HepG2 (cell line): ENCODE data around the gene ATP9A. TPM values are rescaled to one million over a fixed set of nuclear protein-coding genes. Genes with fewer than 3 reads are reported as not detected.
A peak's percentile ranks its signal among the peaks of the same experiment; 100 is the strongest.

Experiments
- HMGXB3 ChIP-seq: sonication (generic); formaldehyde crosslinking; IDR thresholded peaks from 2 replicates; pipeline ENCODE4 v1.4.0; 2020; ENCODE audit warnings: missing genetic modification reagents, borderline replicate concordance
- HNF4A ChIP-seq: sonication (generic); formaldehyde crosslinking; IDR thresholded peaks from 2 replicates; pipeline ENCODE4 v1.4.0; 2020; ENCODE audit warnings: missing genetic modification reagents
- IKZF4 ChIP-seq: sonication (generic); formaldehyde crosslinking; IDR thresholded peaks from 2 replicates; pipeline ENCODE4 v1.5.1; 2020; ENCODE audit warnings: borderline replicate concordance, mild to moderate bottlenecking, low read depth, missing genetic modification reagents; ENCODE audit errors: not compliant biosample characterization
- KLF13 ChIP-seq: sonication (generic); formaldehyde crosslinking; IDR thresholded peaks from 2 replicates; pipeline ENCODE4 v1.4.0; 2020; ENCODE audit warnings: mild to moderate bottlenecking, missing genetic modification reagents
- NFE2L1 ChIP-seq: sonication (generic); formaldehyde crosslinking; IDR thresholded peaks from 2 replicates; pipeline ENCODE4 v1.4.0; 2020; ENCODE audit warnings: missing genetic modification reagents, mild to moderate bottlenecking, borderline replicate concordance
- NR2F1 ChIP-seq, 2 experiments: fragments of 450-650 bp in 1 of 2; formaldehyde crosslinking in 1 of 2; IDR thresholded peaks; 2 replicates each; pipeline versions ENCODE4 v1.5.0 to v1.6.1; 2016 to 2020; ENCODE audit warnings: mild to moderate bottlenecking in 1 of 2, missing compliant biosample characterization in 1 of 2, missing genetic modification reagents in 1 of 2, moderate library complexity in 1 of 2
- RAD21 ChIP-seq: fragments of 450-650 bp; formaldehyde crosslinking; IDR thresholded peaks from 2 replicates; pipeline ENCODE4 v1.5.0; 2020; ENCODE audit warnings: mild to moderate bottlenecking
- RORA ChIP-seq: sonication (generic); formaldehyde crosslinking; IDR thresholded peaks from 2 replicates; pipeline ENCODE4 v1.5.0; 2020; ENCODE audit warnings: mild to moderate bottlenecking, missing genetic modification reagents, moderate library complexity
- SAFB2 ChIP-seq: sonication (generic); formaldehyde crosslinking; IDR thresholded peaks from 2 replicates; pipeline ENCODE4 v1.5.1; 2020; ENCODE audit warnings: missing genetic modification reagents, low read depth, mild to moderate bottlenecking, borderline replicate concordance
- SMAD3 ChIP-seq: sonication (generic); formaldehyde crosslinking; IDR thresholded peaks from 2 replicates; pipeline ENCODE4 v1.4.0; 2020; ENCODE audit warnings: missing genetic modification reagents
- SMYD3 ChIP-seq: sonication (generic); formaldehyde crosslinking; IDR thresholded peaks from 2 replicates; pipeline ENCODE4 v1.8.1; 2023; ENCODE audit warnings: mild to moderate bottlenecking, missing genetic modification reagents
- ZGPAT ChIP-seq: IDR thresholded peaks from 2 replicates; pipeline ENCODE4 v1.6.1; 2016; ENCODE audit warnings: mild to moderate bottlenecking
- ZNF230 ChIP-seq: sonication (generic); formaldehyde crosslinking; IDR thresholded peaks from 2 replicates; pipeline ENCODE4 v1.4.0; 2020; ENCODE audit warnings: mild to moderate bottlenecking, missing genetic modification reagents
- ZNF441 ChIP-seq: sonication (generic); formaldehyde crosslinking; IDR thresholded peaks from 2 replicates; pipeline ENCODE4 v1.7.0; 2021; ENCODE audit warnings: missing genetic modification reagents, borderline replicate concordance
- ZNF567 ChIP-seq: sonication (generic); formaldehyde crosslinking; IDR thresholded peaks from 2 replicates; pipeline ENCODE4 v1.8.1; 2023; ENCODE audit warnings: mild to moderate bottlenecking, missing genetic modification reagents, borderline replicate concordance
- ZNF614 ChIP-seq: IDR thresholded peaks from 2 replicates; pipeline ENCODE4 v1.6.1; 2018; ENCODE audit warnings: missing biosample characterization, missing genetic modification reagents, inconsistent platforms, borderline replicate concordance
- ZNF713 ChIP-seq: sonication (generic); formaldehyde crosslinking; IDR thresholded peaks from 2 replicates; pipeline ENCODE4 v1.4.0; 2020; ENCODE audit warnings: mild to moderate bottlenecking, missing genetic modification reagents
- ZSCAN21 ChIP-seq: sonication (generic); formaldehyde crosslinking; IDR thresholded peaks from 2 replicates; pipeline ENCODE4 v1.8.0; 2022; ENCODE audit warnings: mild to moderate bottlenecking, missing genetic modification reagents, moderate library complexity, borderline replicate concordance
- ZSCAN29 ChIP-seq: sonication (generic); formaldehyde crosslinking; conservative IDR thresholded peaks from 2 replicates; pipeline ENCODE4 v1.4.0; 2020; ENCODE audit warnings: mild to moderate bottlenecking, missing genetic modification reagents
- ZSCAN5A ChIP-seq: sonication (generic); formaldehyde crosslinking; IDR thresholded peaks from 2 replicates; pipeline ENCODE4 v1.8.0; 2022; ENCODE audit warnings: mild to moderate bottlenecking, missing genetic modification reagents, borderline replicate concordance
- polyA plus RNA-seq, 8 experiments: library from polyadenylated mRNA; depleted of rRNA in 3 of 8; stranded (reverse) in 7 of 8; unstranded in 1 of 8; fragments of >200 nt; fragmentation: Illumina TruSeq in 4 of 8; extraction: Trizol in 4 of 8; gene quantifications; 2 replicates each; pipeline versions ENCODE4 v1.2.1 to v1.2.3, GENCODE V29; 2011 to 2016; ENCODE audit warnings: low read depth in 4 of 8, missing spikeins in 1 of 8, mixed read lengths in 1 of 8; ENCODE audit not compliant: insufficient read depth in 1 of 8
- total RNA-seq, 5 experiments: library from RNA; depleted of rRNA; stranded (reverse); fragments of >200 nt; fragmentation: Illumina TruSeq; extraction: Trizol; gene quantifications; 2 replicates each; pipeline ENCODE4 v1.2.3, GENCODE V29; 2016; ENCODE audit warnings: low read depth in 1 of 5

Gene ATP9A
- total and polyA plus RNA-seq, 2 of the 13 experiments (the other 11 are each of a cell fraction or from before 2014, with no cell fraction given), result 11.8 to 18.5 TPM

GRCh38 chr20:51639206-51639832, 128.9 kb downstream of the ATP9A start (continued):
- TF ChIP-seq HMGXB3 (CRISPR knock-in tag) (peak; percentile 45; the same call in 1 of the 2 replicates), ZGPAT (CRISPR knock-in tag) (peak; percentile 37; the same call in 1 of the 2 replicates), ZSCAN21 (no peak), ZNF441 (CRISPR knock-in tag) (no peak), ZNF567 (CRISPR knock-in tag) (peak; percentile 66; the same call in 1 of the 2 replicates), NR2F1 (CRISPR knock-in tag; IDR thresholded peaks at IDR 0.05) (peak; percentile 51 to 54; a peak in 3 of 4 replicates), ZNF230 (CRISPR knock-in tag) (peak; percentile 66; the same call in 1 of the 2 replicates), NFE2L1 (CRISPR knock-in tag) (no peak), ZSCAN5A (CRISPR knock-in tag) (no peak), HNF4A (CRISPR knock-in tag) (peak; percentile 34; the same call in 1 of the 2 replicates), IKZF4 (CRISPR knock-in tag) (peak; percentile 62), ZNF713 (CRISPR knock-in tag) (0 out of 2 replicates have a peak, but pooled peaks have one; percentile 43), RORA (CRISPR knock-in tag) (no peak), SMYD3 (CRISPR knock-in tag) (peak; percentile 70; the same call in 1 of the 2 replicates), RAD21 (CRISPR knock-in tag) (peak; percentile 98), SMAD3 (peak; percentile 64; the same call in 1 of the 2 replicates), KLF13 (CRISPR knock-in tag) (peak; percentile 50; the same call in 1 of the 2 replicates), SAFB2 (CRISPR knock-in tag) (no peak), ZNF614 (CRISPR knock-in tag) (peak; percentile 35; the same call in 1 of the 2 replicates), ZSCAN29 (CRISPR knock-in tag) (0 out of 2 replicates have a peak, but pooled peaks have one; percentile 65)
